HG02623 (cell line): ENCODE results near the gene PLB1.

Experiments
- ATAC-seq: cut with Tn5 transposase; IDR thresholded peaks from one replicate; pipeline ENCODE4 v1.9.1; 2021; ENCODE audit warnings: moderate library complexity; ENCODE audit not compliant: unreplicated experiment

PLB1 gene

GRCh38 chr2:28640908-28641300 lies 145.0 kb downstream of the PLB1 start:
- ATAC-seq: no peak

GRCh38 chr2:28642796-28643195 lies 146.9 kb downstream of the PLB1 start:
- no peak for ATAC-seq

- ATAC-seq: no peak
Observed at GRCh38 chr2:28643327-28643726, 147.5 kb downstream of the PLB1 start.

- ATAC-seq: no peak
Observed at GRCh38 chr2:28643911-28644334, 148.1 kb downstream of the PLB1 start.

GRCh38 chr2:28644760-28645159 lies 148.9 kb downstream of the PLB1 start:
- no peak for ATAC-seq

- no peak for ATAC-seq
Observed at GRCh38 chr2:28645553-28645952, 149.7 kb downstream of the PLB1 start.

- ATAC-seq: no peak
Observed at GRCh38 chr2:28647682-28648081, 151.8 kb downstream of the PLB1 start.

- ATAC-seq: no peak
Observed at GRCh38 chr2:28648147-28648546, 152.3 kb downstream of the PLB1 start.

- no peak for ATAC-seq
Observed at GRCh38 chr2:28648671-28649395, 153.0 kb downstream of the PLB1 start.

GRCh38 chr2:28649481-28650265 lies 153.8 kb downstream of the PLB1 start:
- no peak for ATAC-seq

GRCh38 chr2:28650266-28650584 lies 154.4 kb downstream of the PLB1 start:
- no peak for ATAC-seq

- ATAC-seq: no peak
Observed at GRCh38 chr2:28652217-28652616, 156.4 kb downstream of the PLB1 start.

GRCh38 chr2:28653892-28654662 lies 158.2 kb downstream of the PLB1 start:
- ATAC-seq: no peak

- no peak for ATAC-seq
Observed at GRCh38 chr2:28654663-28655320, 158.9 kb downstream of the PLB1 start.

- no peak for ATAC-seq
Observed at GRCh38 chr2:28656937-28657615, 161.2 kb downstream of the PLB1 start.

GRCh38 chr2:28658369-28658768 lies 162.5 kb downstream of the PLB1 start:
- ATAC-seq: no peak

GRCh38 chr2:28659127-28659526 lies 163.3 kb downstream of the PLB1 start:
- ATAC-seq: no peak

GRCh38 chr2:28661589-28662001 lies 165.7 kb downstream of the PLB1 start:
- no peak for ATAC-seq

- ATAC-seq: no peak
Observed at GRCh38 chr2:28662044-28662443, 166.2 kb downstream of the PLB1 start.

GRCh38 chr2:28662468-28663181 lies 166.8 kb downstream of the PLB1 start:
- ATAC-seq: no peak
